NB4 (cell line): ENCODE results near the gene SPSB1.

Experiments used
- DNase-seq: peaks from one replicate; pipeline ENCODE4 v3.0.0; 2010; ENCODE audit warnings: low read depth
- H3K4me3 ChIP-seq: one replicate; pipeline ENCODE4 v1.5.1; 2011; ENCODE audit warnings: mild to moderate bottlenecking, low read depth, low read length, moderate library complexity
- CTCF ChIP-seq: IDR thresholded peaks from one replicate; pipeline ENCODE4 v1.5.1; 2012; ENCODE audit warnings: low read depth, low read length
- MAX ChIP-seq: IDR thresholded peaks from 2 replicates; pipeline ENCODE4 v1.6.1; 2011; ENCODE audit warnings: low read depth, low read length
- MYC ChIP-seq: IDR thresholded peaks from 2 replicates; pipeline ENCODE4 v1.6.1; 2011; ENCODE audit warnings: low read depth, low read length
- POLR2A ChIP-seq: IDR thresholded peaks from 2 replicates; pipeline ENCODE4 v1.6.1; 2011; ENCODE audit warnings: mild to moderate bottlenecking; ENCODE audit not compliant: insufficient read length; ENCODE audit errors: extremely low read depth

Gene SPSB1

GRCh38 chr1:9289090-9289534 lies 3.6 kb upstream of the SPSB1 start:
- peak; percentile 74 for DNase-seq
- no peak overlapping the region for H3K4me3 ChIP-seq
- peak; percentile 79 for TF ChIP-seq CTCF
- TF ChIP-seq POLR2A: no peak

GRCh38 chr1:9289711-9290485 lies 2.8 kb upstream of the SPSB1 start:
- DNase-seq: peak; percentile 73
- no peak overlapping the region for H3K4me3 ChIP-seq
- TF ChIP-seq MAX (0 out of 2 replicates have a peak, but pooled peaks have one; percentile 35), MYC (no peak; the same call in 1 of the 2 replicates)

GRCh38 chr1:9291914-9292360 lies 757 bp upstream of the SPSB1 start:
- no peak overlapping the region for H3K4me3 ChIP-seq
- no peak for TF ChIP-seq CTCF
- TF ChIP-seq MAX: no peak
- TF ChIP-seq POLR2A: no peak
- no peak for TF ChIP-seq MYC
- DNase-seq: no peak

GRCh38 chr1:9293241-9293532 lies 493 bp downstream of the SPSB1 start:
- TF ChIP-seq MAX (no peak), POLR2A (no peak), MYC (no peak), CTCF (no peak)
- no peak for DNase-seq
- no peak overlapping the region for H3K4me3 ChIP-seq

- DNase-seq: peak; percentile 45
- TF ChIP-seq MAX: no peak
- TF ChIP-seq MYC: no peak
- TF ChIP-seq POLR2A: no peak
- no peak for TF ChIP-seq CTCF
- H3K4me3 ChIP-seq: peak overlapping the region; percentile 48
Measured at GRCh38 chr1:9293533-9294404, 1.1 kb downstream of the SPSB1 start.

GRCh38 chr1:9294405-9294773 lies 1.7 kb downstream of the SPSB1 start:
- H3K4me3 ChIP-seq: no peak overlapping the region
- TF ChIP-seq MAX (no peak), POLR2A (no peak), CTCF (no peak), MYC (no peak)
- peak; percentile 47 for DNase-seq
